Naive thymus-derived CD4-positive, alpha-beta T cell (primary cell): Measurements from ENCODE around the gene GMPPA. TPM values are rescaled to one million over a fixed set of nuclear protein-coding genes. Genes with fewer than 3 reads are reported as not detected.

Source experiments
- ATAC-seq: fragments of 150-1000 bp; cut with Tn5 transposase; 2 replicates; pipeline ENCODE4 v1.10.0; 2021; ENCODE audit warnings: mild to moderate bottlenecking, moderate library complexity
- CTCF ChIA-PET: fragments of 350-600 bp; sonication (Branson Sonifier 250); formaldehyde crosslinking; loops from one replicate; lab custom pipeline; 2021; ENCODE audit warnings: antibody characterized with exemption; lab: Charles Lee
- POLR2A ChIA-PET: fragments of 350-600 bp; sonication (Branson Sonifier 250); formaldehyde crosslinking; loops from one replicate; lab custom pipeline; 2021; ENCODE audit warnings: antibody characterized with exemption, inconsistent platforms; lab: Charles Lee
- DNase-seq, 9 donors: peaks; one replicate each; pipeline versions ENCODE4 v3.0.0 to v3.0.0-alpha.2; 2020 to 2022; ENCODE audit warnings: mixed read lengths in 1 of 9
- H3K27ac ChIP-seq: one replicate; pipeline ENCODE4 v1.7.0; 2013; ENCODE audit warnings: mild to moderate bottlenecking, low read depth, low read length, moderate library complexity
- H3K27me3 ChIP-seq, 2 donors: one replicate each; pipeline ENCODE4 v1.7.0; 2013; ENCODE audit warnings: low read length in 2 of 2, mild to moderate bottlenecking in 2 of 2, moderate library complexity in 2 of 2; ENCODE audit not compliant: control insufficient read depth in 2 of 2, insufficient read depth in 2 of 2
- H3K36me3 ChIP-seq, 3 experiments: 1 replicate in 2 of 3; 2 replicates in 1 of 3; pipeline ENCODE4 v1.7.0; 2013; ENCODE audit warnings: low read length in 3 of 3, mild to moderate bottlenecking in 3 of 3, moderate library complexity in 1 of 3; ENCODE audit not compliant: insufficient read depth in 3 of 3, control insufficient read depth in 2 of 3
- H3K4me1 ChIP-seq, 2 donors: one replicate each; pipeline ENCODE4 v1.7.0; 2013; ENCODE audit warnings: low read length in 2 of 2, mild to moderate bottlenecking in 2 of 2, moderate library complexity in 1 of 2; ENCODE audit not compliant: control insufficient read depth in 2 of 2, insufficient read depth in 2 of 2
- H3K4me3 ChIP-seq: 2 replicates; pipeline ENCODE4 v1.7.0; 2013; ENCODE audit warnings: mild to moderate bottlenecking, low read length
- H3K9me3 ChIP-seq, 3 experiments: 1 replicate in 2 of 3; 2 replicates in 1 of 3; pipeline ENCODE4 v1.7.0; 2013; ENCODE audit warnings: low read length in 3 of 3; ENCODE audit not compliant: control insufficient read depth in 2 of 3
- H3K27ac Mint-ChIP-seq, 9 donors: one replicate each; pipeline ENCODE4 v1.8.0; 2020 to 2022; ENCODE audit warnings: mixed read lengths in 9 of 9, mild to moderate bottlenecking in 8 of 9, moderate library complexity in 5 of 9, inconsistent platforms in 2 of 9
- H3K27me3 Mint-ChIP-seq, 5 donors: one replicate each; pipeline ENCODE4 v1.8.0; 2021 to 2022; ENCODE audit warnings: mixed read lengths in 5 of 5, mild to moderate bottlenecking in 1 of 5
- H3K36me3 Mint-ChIP-seq, 5 donors: one replicate each; pipeline ENCODE4 v1.8.0; 2020 to 2022; ENCODE audit warnings: mixed read lengths in 5 of 5, mild to moderate bottlenecking in 3 of 5, inconsistent platforms in 1 of 5
- H3K4me1 Mint-ChIP-seq, 7 donors: one replicate each; pipeline ENCODE4 v1.8.0; 2020 to 2022; ENCODE audit warnings: mixed read lengths in 7 of 7, mild to moderate bottlenecking in 3 of 7, inconsistent platforms in 1 of 7
- H3K4me3 Mint-ChIP-seq, 10 donors: one replicate each; pipeline ENCODE4 v1.8.0; 2020 to 2022; ENCODE audit warnings: mild to moderate bottlenecking in 10 of 10, mixed read lengths in 10 of 10, moderate library complexity in 6 of 10, inconsistent platforms in 2 of 10
- H3K9me3 Mint-ChIP-seq, 11 donors: one replicate each; pipeline ENCODE4 v1.8.0; 2020 to 2022; ENCODE audit warnings: mixed read lengths in 11 of 11, mild to moderate bottlenecking in 4 of 11, inconsistent platforms in 1 of 11, moderate library complexity in 1 of 11
- intact Hi-C, 2 donors: fragments of 100-400 bp; cut with micrococcal nuclease; formaldehyde crosslinking; loops; one replicate each; pipeline ENCODE4 v1.15.1; 2023
- polyA plus RNA-seq, 2 donors: library from polyadenylated mRNA; unstranded; fragments of 300-500 nt; fragmentation: Illumina TruSeq; gene quantifications; one replicate each; pipeline ENCODE4 v1.2.3, GENCODE V29; 2021
- total RNA-seq, 6 experiments: library from RNA in 5 of 6; stranded (reverse) in 5 of 6; gene quantifications; 1 replicate in 5 of 6; 2 replicates in 1 of 6; pipeline ENCODE4 v1.2.3 and lab custom pipeline; 2021 to 2026

Gene GMPPA
- total and polyA plus RNA-seq, 7 experiments from 2014 or later, result 11.8 to 58.3 (median 28.1) TPM

- intact Hi-C loops, result no loop called here
Observed at GRCh38 chr2:219527076-219527394, 28.3 kb downstream of the GMPPA start.

GRCh38 chr2:219527472-219527871 lies 28.8 kb downstream of the GMPPA start:
- peaks cover 3 to 41% of the 10 kb centered on the region in 2 donors for H3K27me3 ChIP-seq
- H3K27ac ChIP-seq, result no peak overlapping the region
- peaks cover 0 to 2% (median 0%) of the 10 kb centered on the region in 11 donors for H3K9me3 Mint-ChIP-seq
- peaks cover 0 to 12% of the 10 kb centered on the region in 2 donors for H3K4me1 ChIP-seq
- no peak overlapping the region for H3K4me3 Mint-ChIP-seq
- H3K27me3 Mint-ChIP-seq, result peaks cover 76 to 87% (median 77%) of the 10 kb centered on the region in 5 donors
- H3K27ac Mint-ChIP-seq, result no peak overlapping the region
- H3K4me3 ChIP-seq, result no peak overlapping the region
- H3K36me3 ChIP-seq, result no peaks in the 10 kb centered on the region
- H3K4me1 Mint-ChIP-seq, result peaks cover 0 to 14% (median 7%) of the 10 kb centered on the region in 7 donors
- ChIA-PET POLR2A (interaction anchor here (0.7 kb wide), 2 partner anchors 32 to 731 kb away, joined by 3 read pairs; no protein-coding TSS in a partner anchor), CTCF (interaction anchor here (0.9 to 5.0 kb wide), 9 partner anchors 12 to 125 kb away, joined by 3 to 67 read pairs (median 3); partner anchors contain the start of gene GMPPA)
- no peaks in the 10 kb centered on the region for H3K36me3 Mint-ChIP-seq
- DNase-seq, result no peak
- no peak for ATAC-seq
- no peaks in the 10 kb centered on the region for H3K9me3 ChIP-seq
- intact Hi-C loops, result no loop called here

More at GRCh38 chr2:219527076-219527394, 28.3 kb downstream of the GMPPA start:
- DNase-seq (no peak), ATAC-seq (no peak)
- Histone ChIP-seq H3K4me1 (peaks cover 0 to 12% of the 10 kb centered on the region in 2 donors), H3K4me3 (no peak overlapping the region), H3K36me3 (no peaks in the 10 kb centered on the region), H3K9me3 (no peaks in the 10 kb centered on the region), H3K27ac (no peak overlapping the region), H3K27me3 (peaks cover 3 to 42% of the 10 kb centered on the region in 2 donors)
- ChIA-PET POLR2A (interaction anchor here (0.7 kb wide), 1 partner anchor 32 kb away, joined by 3 read pairs; no protein-coding TSS in a partner anchor), CTCF (interaction anchor here (0.6 to 4.8 kb wide), 6 partner anchors 13 to 91 kb away, joined by 3 to 60 read pairs (median 4); partner anchors contain the start of gene GMPPA)
- Mint-ChIP-seq H3K27ac (no peak overlapping the region), H3K36me3 (no peaks in the 10 kb centered on the region), H3K4me1 (peaks cover 1 to 17% (median 10%) of the 10 kb centered on the region in 7 donors), H3K27me3 (peaks cover 77 to 88% (median 79%) of the 10 kb centered on the region in 5 donors), H3K4me3 (no peak overlapping the region), H3K9me3 (peaks cover 0 to 2% (median 0%) of the 10 kb centered on the region in 11 donors)

GRCh38 chr2:219530048-219530963 lies 31.6 kb downstream of the GMPPA start:
- H3K9me3 Mint-ChIP-seq, result no peaks in the 10 kb centered on the region
- no peak overlapping the region for H3K4me3 Mint-ChIP-seq
- no peaks in the 10 kb centered on the region for H3K36me3 ChIP-seq
- no peak overlapping the region for H3K27ac ChIP-seq
- H3K36me3 Mint-ChIP-seq, result no peaks in the 10 kb centered on the region
- no peak overlapping the region for H3K4me3 ChIP-seq
- ATAC-seq (peak; percentile 91), DNase-seq (peak; percentile 70 to 89 (median 83))
- H3K27ac Mint-ChIP-seq, result no peak overlapping the region
- intact Hi-C loops, result loop anchor here (1.0 to 2.0 kb wide), 8 partner anchors 21 to 370 kb away; partner anchors contain the start of gene NHEJ1 (in 1 of the 2)
- peaks cover 3 to 20% of the 10 kb centered on the region in 2 donors for H3K27me3 ChIP-seq
- ChIA-PET CTCF (interaction anchor here (0.9 to 5.0 kb wide), 19 partner anchors 8 to 194 kb away, joined by 3 to 67 read pairs (median 7); partner anchors contain the start of gene GMPPA), POLR2A (interaction anchor here (1.2 to 1.4 kb wide), 2 partner anchors 35 to 128 kb away, joined by 5 to 8 read pairs; a partner anchor contains a TSS)
- H3K4me1 Mint-ChIP-seq, result peaks cover 0 to 7% (median 0%) of the 10 kb centered on the region in 7 donors
- H3K9me3 ChIP-seq, result no peaks in the 10 kb centered on the region
- H3K27me3 Mint-ChIP-seq, result peaks cover 53 to 65% (median 57%) of the 10 kb centered on the region in 5 donors
- H3K4me1 ChIP-seq, result peaks cover 0 to 8% of the 10 kb centered on the region in 2 donors

- no peaks in the 10 kb centered on the region for H3K9me3 ChIP-seq
- no peak overlapping the region for H3K27ac ChIP-seq
- H3K36me3 Mint-ChIP-seq, result no peaks in the 10 kb centered on the region
- peaks cover 3 to 20% of the 10 kb centered on the region in 2 donors for H3K27me3 ChIP-seq
- H3K4me1 Mint-ChIP-seq, result peaks cover 0 to 7% (median 0%) of the 10 kb centered on the region in 7 donors
- no peak overlapping the region for H3K27ac Mint-ChIP-seq
- CTCF ChIA-PET, result interaction anchor here (0.6 to 5.0 kb wide), 4 partner anchors 22 to 185 kb away, joined by 3 to 67 read pairs (median 12); no protein-coding TSS in a partner anchor
- H3K27me3 Mint-ChIP-seq, result peaks cover 39 to 50% (median 44%) of the 10 kb centered on the region in 5 donors
- intact Hi-C loops, result loop anchor here in 1 of 2 donors (2.0 kb wide), 1 partner anchor 23 kb away; no protein-coding TSS in a partner anchor
- peaks cover 0 to 8% of the 10 kb centered on the region in 2 donors for H3K4me1 ChIP-seq
- no peaks in the 10 kb centered on the region for H3K36me3 ChIP-seq
- no peaks in the 10 kb centered on the region for H3K9me3 Mint-ChIP-seq
- H3K4me3 Mint-ChIP-seq, result no peak overlapping the region
- H3K4me3 ChIP-seq, result no peak overlapping the region
- ATAC-seq (no peak), DNase-seq (no peak)
- POLR2A ChIA-PET, result no interaction called here
Observed at GRCh38 chr2:219531639-219532377, 33.1 kb downstream of the GMPPA start.

GRCh38 chr2:219532378-219532649 lies 33.6 kb downstream of the GMPPA start:
- H3K36me3 ChIP-seq, result no peaks in the 10 kb centered on the region
- ChIA-PET POLR2A (no interaction called here), CTCF (interaction anchor here (5.0 kb wide), 1 partner anchor 130 kb away, joined by 67 read pairs; no protein-coding TSS in a partner anchor)
- no peak overlapping the region for H3K4me3 ChIP-seq
- peaks cover 0 to 8% of the 10 kb centered on the region in 2 donors for H3K4me1 ChIP-seq
- peaks cover 0 to 7% (median 0%) of the 10 kb centered on the region in 7 donors for H3K4me1 Mint-ChIP-seq
- H3K9me3 ChIP-seq, result no peaks in the 10 kb centered on the region
- peaks cover 37 to 45% (median 40%) of the 10 kb centered on the region in 5 donors for H3K27me3 Mint-ChIP-seq
- no peaks in the 10 kb centered on the region for H3K36me3 Mint-ChIP-seq
- no peak for ATAC-seq
- H3K27ac Mint-ChIP-seq, result no peak overlapping the region
- H3K9me3 Mint-ChIP-seq, result no peaks in the 10 kb centered on the region
- H3K4me3 Mint-ChIP-seq, result no peak overlapping the region
- H3K27ac ChIP-seq, result no peak overlapping the region
- peaks cover 3 to 18% of the 10 kb centered on the region in 2 donors for H3K27me3 ChIP-seq
- intact Hi-C loops, result no loop called here
- no peak for DNase-seq
